BJ (cell line): ENCODE data around the gene SCARF2. TPM values are rescaled to one million over a fixed set of nuclear protein-coding genes. Genes with fewer than 3 reads are reported as not detected.

Experiments
- CTCF ChIA-PET: fragments of 350-600 bp; formaldehyde crosslinking; extraction: SDS; loops from one replicate; lab custom pipeline; 2021; ENCODE audit warnings: antibody characterized with exemption, inconsistent platforms; lab: Yijun Ruan, JAX
- POLR2A ChIA-PET: fragments of 300-600 bp; sonication (Branson Sonifier 250); formaldehyde crosslinking; extraction: SDS; loops from one replicate; lab custom pipeline; 2021; ENCODE audit warnings: antibody characterized with exemption; lab: Charles Lee
- DNase-seq: peaks from one replicate; pipeline ENCODE4 v3.0.0-alpha.2; 2011; ENCODE audit warnings: low read depth
- H3K27me3 ChIP-seq: 2 replicates; pipeline ENCODE4 v1.6.0; 2011; ENCODE audit warnings: low read length; ENCODE audit not compliant: control insufficient read depth, insufficient read depth
- H3K36me3 ChIP-seq: 2 replicates; pipeline ENCODE4 v1.5.1; 2011; ENCODE audit warnings: low read length; ENCODE audit not compliant: control insufficient read depth, insufficient read depth
- H3K4me3 ChIP-seq: 2 replicates; pipeline ENCODE4 v1.5.1; 2011; ENCODE audit warnings: low read depth, mild to moderate bottlenecking, control low read depth, low read length
- polyA plus RNA-seq: library from polyadenylated mRNA; depleted of rRNA; stranded (reverse); fragments of >200 nt; gene quantifications from 2 replicates; pipeline ENCODE4 v1.2.3, GENCODE V29; 2011
- TF ChIP-seq, protein P1 (sequence below): IDR thresholded peaks from 2 replicates; pipeline ENCODE4 v1.5.1; 2011; ENCODE audit warnings: low read depth, mild to moderate bottlenecking, control low read depth, inconsistent platforms, low read length, moderate library complexity; ENCODE audit not compliant: insufficient read depth

Gene SCARF2
- polyA plus RNA-seq, 1 experiment = 28.8 TPM

DNA sequence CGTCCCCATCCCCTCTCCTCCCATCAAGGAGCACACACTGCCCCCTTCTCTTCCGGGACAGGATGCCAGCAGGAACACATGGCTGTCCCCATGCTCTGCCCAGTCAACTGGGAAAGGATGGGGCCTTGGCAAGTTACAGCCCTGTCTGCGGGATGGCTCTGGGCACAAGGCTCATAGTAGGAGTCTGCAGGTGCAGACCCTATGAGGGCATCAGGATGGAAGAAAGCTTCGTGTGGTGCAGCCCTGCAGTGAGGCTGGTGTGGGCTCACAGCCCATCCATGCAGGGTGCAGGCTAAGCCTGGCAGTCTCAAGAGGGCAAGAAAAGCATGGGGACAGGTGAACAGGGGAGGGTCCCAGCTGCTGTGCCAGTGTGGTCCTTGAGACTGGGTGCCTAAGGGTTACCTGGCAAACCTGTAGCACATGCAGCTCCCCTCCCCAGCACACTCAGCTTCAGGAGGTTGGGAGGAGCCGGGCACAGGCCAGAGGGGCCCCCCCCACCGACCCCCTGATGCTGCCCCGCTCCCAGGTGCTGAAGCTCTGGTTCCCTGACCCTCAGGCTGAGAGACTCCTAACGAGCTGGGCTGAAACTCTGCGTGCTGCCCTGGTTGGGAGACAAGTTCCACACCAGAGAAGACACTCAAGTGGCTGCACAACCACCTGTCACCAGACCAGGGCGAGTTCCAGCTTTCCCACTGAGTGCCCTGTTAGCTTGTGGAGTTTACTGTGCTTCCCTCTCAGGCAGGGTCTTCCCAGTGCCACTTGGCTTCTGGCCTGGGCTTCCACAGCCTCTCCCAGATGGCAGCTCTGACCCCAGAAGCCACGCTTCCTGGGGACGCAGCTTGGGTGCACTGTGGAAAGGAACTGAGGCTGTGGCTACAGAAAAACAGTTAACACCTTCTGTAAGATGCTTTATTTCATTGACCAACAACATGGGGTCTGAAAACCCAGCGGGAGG lies 3.3 kb upstream of the SCARF2 start:
- TF ChIP-seq, protein P1, sequence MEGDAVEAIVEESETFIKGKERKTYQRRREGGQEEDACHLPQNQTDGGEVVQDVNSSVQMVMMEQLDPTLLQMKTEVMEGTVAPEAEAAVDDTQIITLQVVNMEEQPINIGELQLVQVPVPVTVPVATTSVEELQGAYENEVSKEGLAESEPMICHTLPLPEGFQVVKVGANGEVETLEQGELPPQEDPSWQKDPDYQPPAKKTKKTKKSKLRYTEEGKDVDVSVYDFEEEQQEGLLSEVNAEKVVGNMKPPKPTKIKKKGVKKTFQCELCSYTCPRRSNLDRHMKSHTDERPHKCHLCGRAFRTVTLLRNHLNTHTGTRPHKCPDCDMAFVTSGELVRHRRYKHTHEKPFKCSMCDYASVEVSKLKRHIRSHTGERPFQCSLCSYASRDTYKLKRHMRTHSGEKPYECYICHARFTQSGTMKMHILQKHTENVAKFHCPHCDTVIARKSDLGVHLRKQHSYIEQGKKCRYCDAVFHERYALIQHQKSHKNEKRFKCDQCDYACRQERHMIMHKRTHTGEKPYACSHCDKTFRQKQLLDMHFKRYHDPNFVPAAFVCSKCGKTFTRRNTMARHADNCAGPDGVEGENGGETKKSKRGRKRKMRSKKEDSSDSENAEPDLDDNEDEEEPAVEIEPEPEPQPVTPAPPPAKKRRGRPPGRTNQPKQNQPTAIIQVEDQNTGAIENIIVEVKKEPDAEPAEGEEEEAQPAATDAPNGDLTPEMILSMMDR = no peak
- Histone ChIP-seq H3K36me3 (peaks cover 9% of the 10 kb centered on the region), H3K27me3 (no peaks in the 10 kb centered on the region), H3K4me3 (no peak overlapping the region)
- DNase-seq = no peak
- ChIA-PET CTCF (interaction anchor here (0.8 to 2.9 kb wide), 6 partner anchors 11 to 284 kb away, joined by 3 to 17 read pairs (median 6); no protein-coding TSS in a partner anchor), POLR2A (no interaction called here)

DNA sequence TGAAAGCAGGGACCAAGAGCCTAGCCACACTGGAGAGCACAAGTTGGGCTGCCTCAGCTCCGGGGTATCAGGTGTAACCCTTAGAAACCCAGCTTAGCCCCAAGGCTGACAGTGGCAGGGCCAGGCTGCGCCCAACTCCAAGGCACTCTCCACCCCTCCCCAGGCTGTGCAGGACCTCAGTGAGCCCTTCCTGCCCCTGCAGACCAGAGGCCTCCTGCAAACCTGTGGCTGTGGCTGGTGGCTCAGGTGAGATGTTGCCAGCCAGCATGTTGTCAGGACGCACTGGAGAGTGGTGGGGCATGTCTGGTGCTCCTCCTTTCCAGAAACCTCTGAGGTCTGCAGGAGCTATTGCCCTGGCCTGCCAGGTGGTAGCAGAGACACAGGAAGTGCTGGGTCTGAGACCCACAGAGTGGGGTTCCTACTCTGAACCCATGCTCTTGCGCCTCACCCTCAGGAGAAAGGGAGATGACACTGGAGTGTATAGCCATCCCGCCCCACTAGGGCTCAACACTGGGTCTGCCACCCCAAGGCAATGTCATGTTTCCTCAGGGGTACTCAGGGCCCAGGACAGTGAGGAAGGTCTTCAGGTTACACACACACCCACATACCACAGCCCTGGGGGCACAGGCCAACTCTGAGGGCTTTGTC lies 2.4 kb upstream of the SCARF2 start:
- POLR2A ChIA-PET = no interaction called here
- Histone ChIP-seq H3K36me3 (peaks cover 9% of the 10 kb centered on the region), H3K4me3 (no peak overlapping the region), H3K27me3 (no peaks in the 10 kb centered on the region)
- CTCF ChIA-PET = interaction anchor here (1.2 to 2.9 kb wide), 4 partner anchors 12 to 54 kb away, joined by 3 to 17 read pairs (median 11); no protein-coding TSS in a partner anchor
- TF ChIP-seq, protein P1 = no peak
- no peak for DNase-seq

DNA sequence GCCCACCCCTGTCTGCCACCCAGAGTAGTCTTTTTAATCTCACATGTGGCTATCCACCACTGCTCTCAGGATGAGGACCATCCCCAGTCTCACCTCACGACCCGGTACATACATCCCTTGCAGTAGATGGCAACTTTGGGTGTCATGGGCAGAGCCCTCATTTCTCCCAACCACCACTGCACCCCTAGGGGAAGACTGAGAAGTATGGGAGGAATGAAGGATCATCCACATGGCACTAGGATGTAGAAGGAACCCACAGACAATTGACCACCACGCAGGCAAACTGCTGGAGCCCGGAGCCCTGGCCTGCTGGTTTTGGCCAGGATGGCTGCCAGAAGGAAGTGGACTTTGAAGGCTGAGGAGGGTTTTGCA lies 1.9 kb upstream of the SCARF2 start:
- H3K27me3 ChIP-seq = no peaks in the 10 kb centered on the region
- DNase-seq = no peak
- CTCF ChIA-PET = interaction anchor here (1.2 to 2.9 kb wide), 6 partner anchors 15 to 125 kb away, joined by 3 to 17 read pairs (median 6); no protein-coding TSS in a partner anchor

DNA sequence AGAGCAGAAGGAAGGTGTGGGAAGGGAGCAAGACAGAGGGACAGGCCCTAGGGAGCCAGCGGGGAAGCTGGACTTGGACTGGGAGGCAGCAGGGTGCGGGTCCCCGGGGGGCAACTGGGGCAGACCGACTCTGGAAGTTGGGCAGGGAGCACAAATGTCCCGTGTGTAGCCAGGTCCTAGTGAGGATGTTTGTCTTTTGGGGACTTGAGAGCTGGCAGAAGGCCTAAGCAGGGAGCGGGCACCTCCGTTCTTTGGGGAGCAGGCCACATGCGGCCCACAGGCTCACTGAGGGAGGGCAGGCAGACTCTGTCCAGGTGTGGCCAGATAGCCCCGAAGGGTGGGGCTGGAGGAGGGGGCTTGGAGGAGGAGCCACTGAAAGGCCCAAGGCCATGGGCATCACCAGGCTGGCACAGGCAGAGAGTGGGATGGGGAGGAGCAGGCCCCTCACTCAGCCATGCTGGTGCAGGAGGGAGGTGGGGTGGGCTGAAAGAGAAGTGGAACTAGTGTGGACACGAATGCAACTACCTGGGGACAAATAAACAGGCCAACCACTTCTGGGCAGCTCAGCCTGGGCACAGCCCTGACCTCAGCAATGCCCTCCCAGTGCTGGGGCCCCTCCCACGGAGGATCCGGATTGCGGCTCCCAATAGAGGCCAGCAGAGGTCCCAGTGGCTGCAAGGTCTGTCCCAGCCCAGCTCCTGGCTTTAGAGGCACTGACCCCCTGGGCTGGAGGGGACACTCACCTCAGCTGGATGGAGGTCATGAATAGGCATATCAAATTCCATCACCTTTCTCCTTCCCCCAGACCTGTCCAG lies 1.3 kb upstream of the SCARF2 start:
- H3K4me3 ChIP-seq = peak overlapping the region; percentile 72
- no peaks in the 10 kb centered on the region for H3K27me3 ChIP-seq
- POLR2A ChIA-PET = no interaction called here
- DNase-seq = no peak
- peaks cover 3% of the 10 kb centered on the region for H3K36me3 ChIP-seq
- CTCF ChIA-PET = interaction anchor here (0.8 to 2.9 kb wide), 8 partner anchors 9 to 125 kb away, joined by 3 to 17 read pairs (median 5); no protein-coding TSS in a partner anchor
- TF ChIP-seq, protein P1 = peak; percentile 60

More for the DNA sequence above, 1.9 kb upstream of the SCARF2 start:
- Histone ChIP-seq H3K4me3 (no peak overlapping the region), H3K36me3 (peaks cover 7% of the 10 kb centered on the region)
- TF ChIP-seq, protein P1 = no peak
- POLR2A ChIA-PET = no interaction called here
